ENCODE results near the gene ZNF239.

DNA sequence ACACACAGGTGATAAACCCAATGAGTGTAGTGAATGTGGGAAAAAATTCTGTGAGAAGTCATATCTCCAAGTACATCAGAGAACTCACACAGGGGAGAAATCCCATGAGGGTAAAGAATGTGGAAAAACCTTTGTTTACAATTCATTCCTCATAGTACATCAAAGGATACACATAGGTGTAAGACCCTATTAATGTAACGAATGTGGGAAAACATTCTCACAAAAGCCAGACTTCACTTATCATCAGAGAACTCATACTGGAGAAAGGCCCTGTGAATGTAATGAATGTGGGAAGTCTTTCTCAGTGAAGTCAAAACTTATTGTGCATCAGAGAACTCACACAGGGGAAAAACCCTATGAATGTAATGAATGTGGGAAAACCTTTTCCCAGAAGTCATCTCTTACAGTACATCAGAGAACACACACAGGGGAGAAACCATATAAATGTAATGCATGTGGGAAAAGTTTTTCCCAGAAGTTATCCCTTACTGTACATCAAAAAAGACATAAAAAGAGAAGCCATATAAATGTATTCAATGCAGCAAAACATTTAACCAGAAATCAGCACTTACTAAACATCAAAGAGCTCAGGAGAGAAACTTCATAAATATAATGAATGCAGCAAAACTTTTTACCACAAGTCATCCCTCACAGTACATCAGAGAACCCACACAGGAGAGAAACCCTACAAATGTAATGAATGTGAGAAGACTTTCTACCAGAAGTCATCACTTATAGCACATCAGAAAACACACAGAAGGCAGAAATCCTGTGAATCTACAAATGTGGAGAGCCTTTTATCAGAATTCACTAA lies 49.8 kb downstream of the ZNF239 start:
- TF ChIP-seq, protein P1, sequence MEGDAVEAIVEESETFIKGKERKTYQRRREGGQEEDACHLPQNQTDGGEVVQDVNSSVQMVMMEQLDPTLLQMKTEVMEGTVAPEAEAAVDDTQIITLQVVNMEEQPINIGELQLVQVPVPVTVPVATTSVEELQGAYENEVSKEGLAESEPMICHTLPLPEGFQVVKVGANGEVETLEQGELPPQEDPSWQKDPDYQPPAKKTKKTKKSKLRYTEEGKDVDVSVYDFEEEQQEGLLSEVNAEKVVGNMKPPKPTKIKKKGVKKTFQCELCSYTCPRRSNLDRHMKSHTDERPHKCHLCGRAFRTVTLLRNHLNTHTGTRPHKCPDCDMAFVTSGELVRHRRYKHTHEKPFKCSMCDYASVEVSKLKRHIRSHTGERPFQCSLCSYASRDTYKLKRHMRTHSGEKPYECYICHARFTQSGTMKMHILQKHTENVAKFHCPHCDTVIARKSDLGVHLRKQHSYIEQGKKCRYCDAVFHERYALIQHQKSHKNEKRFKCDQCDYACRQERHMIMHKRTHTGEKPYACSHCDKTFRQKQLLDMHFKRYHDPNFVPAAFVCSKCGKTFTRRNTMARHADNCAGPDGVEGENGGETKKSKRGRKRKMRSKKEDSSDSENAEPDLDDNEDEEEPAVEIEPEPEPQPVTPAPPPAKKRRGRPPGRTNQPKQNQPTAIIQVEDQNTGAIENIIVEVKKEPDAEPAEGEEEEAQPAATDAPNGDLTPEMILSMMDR (conservative IDR thresholded peaks at IDR 0.05 in 1 of 2, IDR thresholded peaks at IDR 0.05 in 1 of 2; ENCODE audit: low read depth in 1 of 2, low read length in 2 of 2): no peak
- TF ChIP-seq EZH2 (IDR thresholded peaks at IDR 0.05; ENCODE audit: low read length, missing control alignments): no peak
